K562 (cell line): ENCODE measurements around the gene CCNK. TPM values are rescaled to one million over a fixed set of nuclear protein-coding genes. Genes with fewer than 3 reads are reported as not detected.

ENCODE experiments used
- ATAC-seq: fragments of 200-7000 bp; cut with Tn5 transposase; 3 replicates; pipeline ENCODE4 v1.9.1; 2020; ENCODE audit warnings: moderate library complexity
- BruUV-seq: library from RNA; stranded (reverse); fragments of 400-500 nt; replicated peaks from 2 replicates; lab custom pipeline; 2021; lab: Mats Ljungman, UMichigan
- CTCF ChIA-PET: fragments of 300-600 bp; formaldehyde crosslinking; extraction: SDS; loops from one replicate; lab custom pipeline; 2021; ENCODE audit warnings: low intra/inter-chr PET ratio; lab: Yijun Ruan, JAX
- POLR2A ChIA-PET: fragments of 300-600, 350-650 bp; sonication (Branson Sonifier 250); formaldehyde crosslinking; extraction: SDS; loops from one replicate; lab custom pipeline; 2021; ENCODE audit warnings: antibody characterized with exemption, inconsistent platforms; lab: Yijun Ruan, JAX
- DNase-seq, 4 experiments: peaks; one replicate each; pipeline versions ENCODE4 v3.0.0 to v3.0.0-alpha.2; 2011 to 2018; ENCODE audit warnings: low spot score in 3 of 4, mixed read lengths in 3 of 4; ENCODE audit errors: extremely low read depth in 1 of 4
- FAIRE-seq: peaks from 2 replicates; lab custom pipeline; 2011; peaks lifted over from hg19 to GRCh38; lab: Jason Lieb, UNC
- H2AFZ ChIP-seq: 2 replicates; pipeline ENCODE4 v1.6.0; 2011; ENCODE audit warnings: low read depth, low read length, control low read depth, inconsistent platforms
- H3K27ac ChIP-seq: fragments of 200-600 bp; 3 replicates; pipeline ENCODE4 v1.8.0; 2011; ENCODE audit warnings: low read depth, mild to moderate bottlenecking, control low read depth, inconsistent platforms, low read length, moderate library complexity, mixed read lengths; ENCODE audit errors: extremely low read depth
- H3K27me3 ChIP-seq, 2 experiments: fragments of 300-600 bp in 1 of 2; 2 replicates in 1 of 2; 3 replicates in 1 of 2; pipeline versions ENCODE4 v1.6.0 to v1.8.0; 2011; ENCODE audit warnings: inconsistent platforms in 2 of 2, low read length in 2 of 2, mild to moderate bottlenecking in 1 of 2, mixed read lengths in 1 of 2, moderate library complexity in 1 of 2; ENCODE audit not compliant: control insufficient read depth in 2 of 2, insufficient read depth in 2 of 2
- H3K36me3 ChIP-seq: fragments of 300-600 bp; 3 replicates; pipeline ENCODE4 v1.8.0; 2011; ENCODE audit warnings: mild to moderate bottlenecking, low read length, inconsistent platforms; ENCODE audit not compliant: control insufficient read depth, insufficient read depth
- H3K4me1 ChIP-seq, 2 experiments: fragments of 200-600 bp in 1 of 2; replicated peaks in 1 of 2; 2 replicates in 1 of 2; 3 replicates in 1 of 2; pipeline versions ENCODE4 v1.5.1 to v1.8.0; 2011; ENCODE audit warnings: inconsistent platforms in 2 of 2, low read length in 2 of 2, mild to moderate bottlenecking in 1 of 2, mixed read lengths in 1 of 2, moderate library complexity in 1 of 2; ENCODE audit not compliant: control insufficient read depth in 2 of 2, insufficient read depth in 2 of 2
- H3K4me2 ChIP-seq: 2 replicates; pipeline ENCODE4 v1.6.1; 2011; ENCODE audit warnings: low read length, control low read depth, inconsistent platforms, mixed read lengths; ENCODE audit not compliant: insufficient read depth
- H3K4me3 ChIP-seq: fragments of 200-600 bp; sonication (generic), shearing (Covaris generic); 2 replicates; pipeline ENCODE4 v1.5.1; 2016; ENCODE audit warnings: control low read depth, inconsistent platforms
- H3K79me2 ChIP-seq: fragments of 200-600 bp; 3 replicates; pipeline ENCODE4 v1.8.0; 2011; ENCODE audit warnings: low read length, inconsistent platforms; ENCODE audit not compliant: control insufficient read depth, insufficient read depth
- H3K9ac ChIP-seq, 2 experiments: 2 replicates each; pipeline versions ENCODE4 v1.6.0 to v1.6.1; 2011; ENCODE audit warnings: low read depth in 2 of 2, low read length in 2 of 2, control low read depth in 1 of 2, inconsistent platforms in 1 of 2, mild to moderate bottlenecking in 1 of 2, mixed read lengths in 1 of 2; ENCODE audit not compliant: insufficient read depth in 1 of 2
- H3K9me1 ChIP-seq: one replicate; pipeline ENCODE4 v1.6.0; 2011; ENCODE audit warnings: inconsistent platforms, mild to moderate bottlenecking, low read length, moderate library complexity; ENCODE audit not compliant: control insufficient read depth, insufficient read depth
- H3K9me3 ChIP-seq: replicated peaks from 2 replicates; pipeline ENCODE4 v1.5.1; 2011; ENCODE audit warnings: low read depth, low read length, inconsistent platforms; ENCODE audit not compliant: control insufficient read depth, insufficient read depth
- H4K20me1 ChIP-seq: replicated peaks from 2 replicates; pipeline ENCODE4 v1.6.1; 2011; ENCODE audit warnings: low read length, inconsistent platforms, mixed read lengths; ENCODE audit not compliant: control insufficient read depth, insufficient read depth
- BRF1 ChIP-seq: IDR thresholded peaks from 3 replicates; pipeline ENCODE4 v1.6.1; 2011; ENCODE audit warnings: borderline replicate concordance, mild to moderate bottlenecking; ENCODE audit not compliant: insufficient read length; ENCODE audit errors: extremely low read depth
- ETS2 ChIP-seq: IDR thresholded peaks from 2 replicates; pipeline ENCODE4 v1.6.1; 2016; ENCODE audit warnings: borderline replicate concordance, missing genetic modification characterization, mild to moderate bottlenecking, moderate library complexity, missing compliant biosample characterization; ENCODE audit not compliant: poor library complexity, severe bottlenecking
- MCM2 ChIP-seq: fragments of 450-650 bp; IDR thresholded peaks from 2 replicates; pipeline ENCODE4 v1.6.1; 2017; ENCODE audit warnings: low read depth, mild to moderate bottlenecking
- SMC3 ChIP-seq: conservative IDR thresholded peaks from 2 replicates; pipeline ENCODE4 v1.6.1; 2011; ENCODE audit warnings: low read depth, low read length, improper control_type of control experiment; ENCODE audit not compliant: insufficient read depth
- SRF ChIP-seq, 2 experiments: fragments of 250-450, 450-650 bp in 1 of 2; sonication (Bioruptor Pico) in 1 of 2; sonication (generic) in 1 of 2; formaldehyde crosslinking; IDR thresholded peaks; 2 replicates each; pipeline versions ENCODE4 v1.5.0 to v1.5.1; 2020 to 2022; ENCODE audit warnings: mild to moderate bottlenecking in 1 of 2, missing genetic modification reagents in 1 of 2
- ZSCAN32 ChIP-seq: fragments of 450-650 bp; formaldehyde crosslinking; IDR thresholded peaks from 2 replicates; pipeline ENCODE4 v1.4.0; 2020; ENCODE audit warnings: mild to moderate bottlenecking, moderate library complexity
- WGBS: fragments of 100-300 bp; shearing (Covaris generic); methylation state at CpG from one replicate; pipeline ENCODE4 v1.1.6; 2016; ENCODE audit warnings: low coverage, mixed read lengths; ENCODE audit not compliant: insufficient coverage; ENCODE audit errors: missing lambda C conversion rate; 5-methylcytosine and 5-hydroxymethylcytosine counted together
- in situ Hi-C: fragments of 300-500 bp; cut with MboI; formaldehyde crosslinking; loops from 4 replicates; pipeline ENCODE4 v1.15.0; 2018; ENCODE audit warnings: inconsistent platforms, mixed read lengths
- intact Hi-C: fragments of 100-400 bp; cut with micrococcal nuclease; formaldehyde crosslinking; loops from 2 replicates; pipeline ENCODE4 v1.14.2; 2022
- polyA plus RNA-seq, 8 experiments: library from polyadenylated mRNA; depleted of rRNA in 4 of 8; stranded (reverse) in 5 of 8; unstranded in 3 of 8; fragments of >200 nt; fragmentation: Nextera tagmentation in 2 of 8; fragmentation: Illumina TruSeq in 1 of 8; extraction: Ambion mirVana in 2 of 8; extraction: Trizol in 1 of 8; gene quantifications; 2 replicates each; pipeline versions ENCODE4 v1.2.1 to v1.2.3, GENCODE V29; 2011 to 2014; ENCODE audit warnings: inconsistent platforms in 1 of 8, missing spikeins in 1 of 8
- total RNA-seq, 7 experiments: library from RNA; depleted of rRNA in 6 of 7; stranded (reverse); fragments of >200 nt in 6 of 7; fragmentation: Illumina TruSeq in 2 of 7; extraction: Trizol in 2 of 7; gene quantifications; 2 replicates each; pipeline versions ENCODE4 v1.2.1 to v1.2.3, GENCODE V29; 2011 to 2021; ENCODE audit warnings: low replicate concordance in 1 of 7
- TF ChIP-seq, protein P1 (sequence below), 2 experiments: fragments of 450-650 bp; formaldehyde crosslinking in 1 of 2; IDR thresholded peaks; 2 replicates each; pipeline versions ENCODE4 v1.4.0 to v1.6.1; 2014 to 2020; ENCODE audit warnings: mild to moderate bottlenecking in 2 of 2, borderline replicate concordance in 1 of 2, low read depth in 1 of 2

The CCNK gene
- total and polyA plus RNA-seq, 9 of the 15 experiments (the other 6 are each of a cell fraction or from before 2014, with no cell fraction given), result 5.8 to 84.2 (median 16.4) TPM

DNA sequence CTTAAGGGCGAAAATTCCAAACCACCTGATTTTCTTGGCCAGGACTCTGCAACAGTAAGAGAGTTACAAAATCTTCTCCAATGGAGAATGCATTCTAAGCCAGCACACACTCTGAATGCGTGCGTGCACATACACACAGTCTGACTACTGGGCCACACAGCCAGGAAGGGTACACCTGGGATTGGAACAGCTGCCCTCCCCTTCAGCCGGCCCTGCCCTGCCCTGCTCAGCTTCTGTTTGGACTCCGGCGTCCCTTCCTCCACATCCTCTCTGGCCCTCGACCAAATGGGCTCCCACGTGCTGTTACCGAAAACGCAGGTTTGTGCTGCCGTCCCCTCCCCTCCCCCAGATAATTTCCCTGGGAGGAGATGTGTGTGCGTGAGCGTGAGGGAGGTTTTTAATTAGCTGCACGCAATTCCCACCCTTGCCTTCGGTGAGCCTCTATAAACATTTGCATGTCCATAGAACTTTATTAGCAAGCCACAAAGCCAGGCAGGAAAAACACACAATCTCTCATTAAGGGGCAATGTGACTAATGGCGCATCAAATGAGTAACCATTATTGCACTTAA, 43.0 kb downstream of the CCNK start (continued):
- TF ChIP-seq ETS2 (tag) (no peak), MCM2 (no peak), ZSCAN32 (CRISPR knock-in tag) (no peak)

DNA sequence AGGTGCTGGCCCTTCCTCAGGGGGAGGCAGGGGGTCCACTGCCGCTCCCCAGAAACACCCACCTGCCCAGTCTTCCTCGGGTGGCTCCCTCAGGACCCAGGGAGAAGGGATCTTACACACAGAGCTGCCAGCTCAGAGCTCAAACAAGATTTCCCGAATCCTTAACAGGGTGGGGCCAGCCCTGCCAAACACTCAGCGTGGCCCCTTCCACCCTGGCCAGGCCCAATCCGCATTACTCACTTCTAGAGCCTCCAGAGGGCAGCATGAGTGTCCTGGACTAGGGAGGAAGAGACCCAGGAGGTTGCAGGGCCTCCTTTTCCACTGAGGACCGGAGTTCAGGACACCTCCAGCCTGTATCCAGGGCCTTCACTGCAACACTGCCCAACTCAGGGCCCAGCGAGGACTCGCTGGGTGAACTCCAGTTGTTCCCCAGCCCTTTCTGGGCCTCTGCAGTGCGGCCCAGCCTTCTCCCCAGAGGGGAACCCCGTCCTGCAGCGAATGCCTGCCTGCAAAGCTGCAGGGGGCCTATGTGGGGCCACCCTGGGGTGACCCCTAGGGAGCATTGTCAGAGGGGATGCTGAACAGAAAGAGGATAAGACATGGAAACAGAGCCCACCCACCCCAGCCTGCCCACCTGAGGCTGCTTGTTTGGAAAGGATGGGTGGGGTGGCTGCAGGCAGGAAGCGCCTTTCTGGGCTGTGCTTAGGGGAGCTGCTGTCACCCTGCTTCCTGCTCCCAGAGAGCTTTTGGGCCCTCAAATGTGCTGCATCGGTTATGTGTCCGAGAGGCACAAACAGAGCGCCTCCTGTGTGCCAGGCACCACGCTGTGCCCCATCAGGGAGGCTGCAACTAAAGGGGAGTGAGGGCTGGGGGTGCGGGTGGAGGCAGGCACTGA, 43.8 kb downstream of the CCNK start:
- DNase-seq, result peak in 2 of 4 experiments; percentile 24 to 28
- no peak for FAIRE-seq
- ChIA-PET POLR2A (interaction anchor here (0.5 to 0.6 kb wide), 2 partner anchors 53 to 159 kb away, joined by 3 to 4 read pairs; partner anchors contain the start of gene CYP46A1), CTCF (no interaction called here)
- Histone ChIP-seq H3K9me1 (no peaks in the 10 kb centered on the region), H3K79me2 (no peaks in the 10 kb centered on the region), H3K9ac (no peak overlapping the region), H3K36me3 (no peaks in the 10 kb centered on the region), H2AFZ (no peak overlapping the region), H4K20me1 (no peaks in the 10 kb centered on the region; the same call in 1 of the 2 replicates), H3K4me2 (no peak overlapping the region), H3K27ac (no peak overlapping the region), H3K27me3 (no peaks in the 10 kb centered on the region), H3K9me3 (no peaks in the 10 kb centered on the region), H3K4me3 (no peak overlapping the region), H3K4me1 (peaks cover 11 to 48% of the 10 kb centered on the region in 2 experiments)
- 69% methylated on average over 10 of the region's 17 CpGs for WGBS
- in situ Hi-C loops (loop anchor here (10.0 kb wide), 1 partner anchor 360 kb away; no protein-coding TSS in a partner anchor), intact Hi-C loops (no loop called here)
- ATAC-seq, result peak; percentile 83
- no TSS peak for BruUV-seq
- no peak for TF ChIP-seq ZSCAN32 (CRISPR knock-in tag)
- TF ChIP-seq BRF1, result no peak
- 0 out of 2 replicates have a peak, but pooled peaks have one; percentile 12 for TF ChIP-seq SMC3
- TF ChIP-seq SRF (CRISPR knock-in tag; IDR thresholded peaks at IDR 0.05), result peak in 1 of 2 experiments; percentile 42; a peak in 1 of 4 replicates
- TF ChIP-seq, protein P1, sequence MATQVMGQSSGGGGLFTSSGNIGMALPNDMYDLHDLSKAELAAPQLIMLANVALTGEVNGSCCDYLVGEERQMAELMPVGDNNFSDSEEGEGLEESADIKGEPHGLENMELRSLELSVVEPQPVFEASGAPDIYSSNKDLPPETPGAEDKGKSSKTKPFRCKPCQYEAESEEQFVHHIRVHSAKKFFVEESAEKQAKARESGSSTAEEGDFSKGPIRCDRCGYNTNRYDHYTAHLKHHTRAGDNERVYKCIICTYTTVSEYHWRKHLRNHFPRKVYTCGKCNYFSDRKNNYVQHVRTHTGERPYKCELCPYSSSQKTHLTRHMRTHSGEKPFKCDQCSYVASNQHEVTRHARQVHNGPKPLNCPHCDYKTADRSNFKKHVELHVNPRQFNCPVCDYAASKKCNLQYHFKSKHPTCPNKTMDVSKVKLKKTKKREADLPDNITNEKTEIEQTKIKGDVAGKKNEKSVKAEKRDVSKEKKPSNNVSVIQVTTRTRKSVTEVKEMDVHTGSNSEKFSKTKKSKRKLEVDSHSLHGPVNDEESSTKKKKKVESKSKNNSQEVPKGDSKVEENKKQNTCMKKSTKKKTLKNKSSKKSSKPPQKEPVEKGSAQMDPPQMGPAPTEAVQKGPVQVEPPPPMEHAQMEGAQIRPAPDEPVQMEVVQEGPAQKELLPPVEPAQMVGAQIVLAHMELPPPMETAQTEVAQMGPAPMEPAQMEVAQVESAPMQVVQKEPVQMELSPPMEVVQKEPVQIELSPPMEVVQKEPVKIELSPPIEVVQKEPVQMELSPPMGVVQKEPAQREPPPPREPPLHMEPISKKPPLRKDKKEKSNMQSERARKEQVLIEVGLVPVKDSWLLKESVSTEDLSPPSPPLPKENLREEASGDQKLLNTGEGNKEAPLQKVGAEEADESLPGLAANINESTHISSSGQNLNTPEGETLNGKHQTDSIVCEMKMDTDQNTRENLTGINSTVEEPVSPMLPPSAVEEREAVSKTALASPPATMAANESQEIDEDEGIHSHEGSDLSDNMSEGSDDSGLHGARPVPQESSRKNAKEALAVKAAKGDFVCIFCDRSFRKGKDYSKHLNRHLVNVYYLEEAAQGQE (IDR thresholded peaks at IDR 0.05; ENCODE audit: borderline replicate concordance), result peak; percentile 25; the same call in 1 of the 2 replicates
- TF ChIP-seq, protein P1 (CRISPR knock-in tag; IDR thresholded peaks at IDR 0.05; ENCODE audit: low read depth), result no peak
